ENCODE data around the gene SEPTIN1. TPM values are rescaled to one million over a fixed set of nuclear protein-coding genes. Genes with fewer than 3 reads are reported as not detected.

SEPTIN1 gene
- total and polyA plus RNA-seq, 2 of the 13 experiments (the other 11 are each of a cell fraction or from before 2014, with no cell fraction given), result 0.18 to 0.67 TPM

GRCh38 chr16:30395155-30395991 lies 13.0 kb upstream of the SEPTIN1 start, which contains the start of gene ZNF48 (continued):
- TF ChIP-seq ZMYM4 (CRISPR knock-in tag; IDR thresholded peaks at IDR 0.05) (peak; percentile 49; the same call in 1 of the 2 replicates), SPEN (CRISPR knock-in tag; IDR thresholded peaks at IDR 0.05; ENCODE audit: low read depth) (peak; percentile 98), FOXA3 (CRISPR knock-in tag; IDR thresholded peaks at IDR 0.05) (peak; percentile 43), ZNF407 (CRISPR knock-in tag; IDR thresholded peaks at IDR 0.05; ENCODE audit: not compliant biosample characterization) (no peak), ZNF256 (CRISPR knock-in tag; conservative IDR thresholded peaks at IDR 0.05) (no peak), SRF (IDR thresholded peaks at IDR 0.05; ENCODE audit: low read depth, low read length) (no peak), HNRNPK (IDR thresholded peaks at IDR 0.05; ENCODE audit: low read depth, low read length, poor library complexity, severe bottlenecking) (peak; percentile 68), DMTF1 (CRISPR knock-in tag; IDR thresholded peaks at IDR 0.05) (0 out of 2 replicates have a peak, but pooled peaks have one; percentile 85), RERE (CRISPR knock-in tag; IDR thresholded peaks at IDR 0.05; ENCODE audit: low read depth) (peak; percentile 41; the same call in 1 of the 2 replicates)
- TF ChIP-seq, protein P1, sequence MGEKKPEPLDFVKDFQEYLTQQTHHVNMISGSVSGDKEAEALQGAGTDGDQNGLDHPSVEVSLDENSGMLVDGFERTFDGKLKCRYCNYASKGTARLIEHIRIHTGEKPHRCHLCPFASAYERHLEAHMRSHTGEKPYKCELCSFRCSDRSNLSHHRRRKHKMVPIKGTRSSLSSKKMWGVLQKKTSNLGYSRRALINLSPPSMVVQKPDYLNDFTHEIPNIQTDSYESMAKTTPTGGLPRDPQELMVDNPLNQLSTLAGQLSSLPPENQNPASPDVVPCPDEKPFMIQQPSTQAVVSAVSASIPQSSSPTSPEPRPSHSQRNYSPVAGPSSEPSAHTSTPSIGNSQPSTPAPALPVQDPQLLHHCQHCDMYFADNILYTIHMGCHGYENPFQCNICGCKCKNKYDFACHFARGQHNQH (CRISPR knock-in tag; IDR thresholded peaks at IDR 0.05), result peak; percentile 36
